ENCODE measurements around the gene DRC1.

Gene DRC1

GRCh38 chr2:26500406-26500805 is 98.7 kb downstream of the DRC1 start:
- DNase-seq, result no peak

GRCh38 chr2:26503231-26503880 is 101.6 kb downstream of the DRC1 start:
- peak; percentile 46 for DNase-seq

GRCh38 chr2:26504002-26504401 is 102.3 kb downstream of the DRC1 start:
- DNase-seq, result no peak

GRCh38 chr2:26506279-26506678 is 104.6 kb downstream of the DRC1 start:
- no peak for DNase-seq

All from NK-92 treated with Interleukin-12 subunit alpha and Interleukin-12 subunit beta, amount 100 ng/mL, for 24 hours (cell line).